OCI-LY7 (cell line): ENCODE data around the gene FGF11.

Experiments
- EZH2phosphoT487 ChIP-seq: fragments of 200-600 bp; sonication (generic); IDR thresholded peaks from 2 replicates; pipeline ENCODE4 v1.6.1; 2018; ENCODE audit warnings: low read depth, borderline replicate concordance, mild to moderate bottlenecking, mixed run types, antibody characterized with exemption, low read length, moderate library complexity, mixed read lengths
- TF ChIP-seq, protein P1 (sequence below): fragments of 200-600 bp; sonication (generic); conservative IDR thresholded peaks from 2 replicates; pipeline ENCODE4 v1.5.1; 2014; ENCODE audit warnings: mild to moderate bottlenecking, antibody characterized with exemption, low read length, moderate library complexity, mixed read lengths

DNA sequence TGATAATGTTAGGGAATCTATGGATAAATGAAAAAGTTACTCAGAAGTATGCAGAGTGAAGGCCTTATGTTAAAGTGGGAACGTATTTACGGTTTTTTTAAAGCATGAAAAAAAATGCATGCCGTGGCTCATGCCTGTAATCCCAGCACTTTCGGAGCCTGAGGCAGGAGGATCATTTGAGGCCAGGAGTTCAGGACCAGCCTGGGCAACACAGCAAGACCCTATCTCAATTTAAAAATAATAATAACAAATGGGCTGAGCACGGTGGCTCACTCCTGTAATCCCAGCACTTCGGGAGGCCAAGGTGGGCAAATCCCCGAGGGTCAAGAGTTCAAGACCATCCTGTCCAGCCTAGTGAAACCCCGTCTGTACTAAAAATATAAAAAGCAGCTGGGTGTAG is 50.8 kb downstream of the FGF11 start:
- TF ChIP-seq, protein P1, sequence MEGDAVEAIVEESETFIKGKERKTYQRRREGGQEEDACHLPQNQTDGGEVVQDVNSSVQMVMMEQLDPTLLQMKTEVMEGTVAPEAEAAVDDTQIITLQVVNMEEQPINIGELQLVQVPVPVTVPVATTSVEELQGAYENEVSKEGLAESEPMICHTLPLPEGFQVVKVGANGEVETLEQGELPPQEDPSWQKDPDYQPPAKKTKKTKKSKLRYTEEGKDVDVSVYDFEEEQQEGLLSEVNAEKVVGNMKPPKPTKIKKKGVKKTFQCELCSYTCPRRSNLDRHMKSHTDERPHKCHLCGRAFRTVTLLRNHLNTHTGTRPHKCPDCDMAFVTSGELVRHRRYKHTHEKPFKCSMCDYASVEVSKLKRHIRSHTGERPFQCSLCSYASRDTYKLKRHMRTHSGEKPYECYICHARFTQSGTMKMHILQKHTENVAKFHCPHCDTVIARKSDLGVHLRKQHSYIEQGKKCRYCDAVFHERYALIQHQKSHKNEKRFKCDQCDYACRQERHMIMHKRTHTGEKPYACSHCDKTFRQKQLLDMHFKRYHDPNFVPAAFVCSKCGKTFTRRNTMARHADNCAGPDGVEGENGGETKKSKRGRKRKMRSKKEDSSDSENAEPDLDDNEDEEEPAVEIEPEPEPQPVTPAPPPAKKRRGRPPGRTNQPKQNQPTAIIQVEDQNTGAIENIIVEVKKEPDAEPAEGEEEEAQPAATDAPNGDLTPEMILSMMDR: no peak
- no peak for TF ChIP-seq EZH2phosphoT487
